Testis (tissue), 3 donors: ENCODE results near the gene ARL6IP6. TPM values are rescaled to one million over a fixed set of nuclear protein-coding genes. Genes with fewer than 3 reads are reported as not detected.
"Not testable (repeated sequence)": the region's sequence is repeated elsewhere in the genome, so short reads cannot be mapped to it uniquely, and the experiment has no call there.

Source experiments
- DNase-seq: peaks from one replicate; pipeline ENCODE4 v3.0.0-alpha.2; 2019
- H3K27ac ChIP-seq, 2 donors: fragments of 200-600 bp; sonication (generic); one replicate each; pipeline ENCODE4 v1.5.1; 2019
- H3K27me3 ChIP-seq: fragments of 200-600 bp; sonication (generic); one replicate; pipeline ENCODE4 v1.5.1; 2019
- H3K36me3 ChIP-seq: fragments of 200-600 bp; sonication (generic); one replicate; pipeline ENCODE4 v1.5.1; 2017; ENCODE audit warnings: low read depth; ENCODE audit errors: missing control alignments
- H3K4me1 ChIP-seq: fragments of 200-600 bp; sonication (generic); one replicate; pipeline ENCODE4 v1.5.1; 2019
- H3K4me3 ChIP-seq, 2 donors: fragments of 200-600 bp; sonication (generic); one replicate each; pipeline ENCODE4 v1.5.1; 2017 to 2019
- H3K9me3 ChIP-seq: fragments of 200-600 bp; sonication (generic); one replicate; pipeline ENCODE4 v1.5.1; 2017
- CTCF ChIP-seq, 3 experiments: fragments of 450-650 bp in 2 of 3; fragments of 200-600 bp in 1 of 3; sonication (generic) in 1 of 3; IDR thresholded peaks; one replicate each; pipeline ENCODE4 v1.5.1; 2016 to 2019; ENCODE audit warnings: antibody characterized with exemption in 3 of 3, mild to moderate bottlenecking in 2 of 3, moderate library complexity in 1 of 3
- POLR2A ChIP-seq: fragments of 450-650 bp; IDR thresholded peaks from one replicate; pipeline ENCODE4 v1.6.1; 2017; ENCODE audit warnings: antibody characterized with exemption, mild to moderate bottlenecking, moderate library complexity
- WGBS, 2 donors: methylation state at CpG; one replicate each; pipeline ENCODE4 v1.1.5; 2018; 5-methylcytosine and 5-hydroxymethylcytosine counted together
- intact Hi-C: fragments of 100-400 bp; cut with DNase I; formaldehyde crosslinking; loops from one replicate; pipeline ENCODE4 v1.15.1; 2023; ENCODE audit warnings: low total_unique reads
- polyA plus RNA-seq: library from polyadenylated mRNA; stranded (reverse); fragments of 350-450 nt; fragmentation: Illumina TruSeq; extraction: RNeasy Lipid Tissue Mini Kit (QIAGEN cat#74804); gene quantifications from one replicate; pipeline ENCODE4 v1.2.3, GENCODE V29; 2014; ENCODE audit warnings: low read depth, low replicate concordance; ENCODE audit not compliant: insufficient read depth
- total RNA-seq, 2 donors: library from RNA; depleted of rRNA; stranded (reverse); fragments of >200 nt; gene quantifications; one replicate each; pipeline ENCODE4 v1.2.3, GENCODE V29; 2016

Gene ARL6IP6
- total and polyA plus RNA-seq, 3 donors from 2014 or later, result 27.8 to 42.0 (median 42.0) TPM

- no peak for DNase-seq
- 61 to 66% methylated on average over 3 of the region's 3 CpGs for WGBS, 2 donors
- intact Hi-C loops, result no loop called here
- no peaks in the 10 kb centered on the region for H3K4me1 ChIP-seq
- no peaks in the 10 kb centered on the region for H3K9me3 ChIP-seq
- H3K27me3 ChIP-seq, result no peaks in the 10 kb centered on the region
- H3K4me3 ChIP-seq, result no peak overlapping the region
- no peak for TF ChIP-seq POLR2A
- TF ChIP-seq CTCF (IDR thresholded peaks at IDR 0.05), result peak in 1 of 3 experiments; percentile 47
- H3K36me3 ChIP-seq, result no peaks in the 10 kb centered on the region
- no peak overlapping the region for H3K27ac ChIP-seq
These were observed 24.6 kb downstream of the ARL6IP6 start for GRCh38 chr2:152743002-152743401.

GRCh38 chr2:152747751-152748150 lies 29.3 kb downstream of the ARL6IP6 start:
- H3K27me3 ChIP-seq, H3K4me3 ChIP-seq, H3K36me3 ChIP-seq, H3K9me3 ChIP-seq, DNase-seq, H3K4me1 ChIP-seq, intact Hi-C loops: not testable (repeated sequence)
- 82 to 83% methylated on average over 4 of the region's 4 CpGs for WGBS, 2 donors
- peak overlapping the region in 1 of 2 donors; percentile 34 for H3K27ac ChIP-seq

GRCh38 chr2:152755029-152755428 lies 36.6 kb downstream of the ARL6IP6 start:
- peak in 1 of 3 experiments; percentile 23 for TF ChIP-seq CTCF (IDR thresholded peaks at IDR 0.05)
- TF ChIP-seq POLR2A, result no peak
- intact Hi-C loops, result no loop called here
- no peaks in the 10 kb centered on the region for H3K9me3 ChIP-seq
- WGBS, 2 donors, result 78 to 81% methylated on average over 13 of the region's 13 CpGs
- no peak overlapping the region for H3K27ac ChIP-seq
- no peaks in the 10 kb centered on the region for H3K36me3 ChIP-seq
- DNase-seq, result peak; percentile 35
- H3K4me1 ChIP-seq, result no peaks in the 10 kb centered on the region
- H3K4me3 ChIP-seq, result no peak overlapping the region
- H3K27me3 ChIP-seq, result no peaks in the 10 kb centered on the region

- Histone ChIP-seq H3K27me3 (no peaks in the 10 kb centered on the region), H3K4me1 (no peaks in the 10 kb centered on the region), H3K4me3 (no peak overlapping the region), H3K9me3 (no peaks in the 10 kb centered on the region), H3K27ac (no peak overlapping the region), H3K36me3 (no peaks in the 10 kb centered on the region)
- no peak for DNase-seq
- intact Hi-C loops, result no loop called here
- WGBS, 2 donors, result 93 to 95% methylated on average over 6 of the region's 6 CpGs
- no peak for TF ChIP-seq POLR2A
- TF ChIP-seq CTCF (IDR thresholded peaks at IDR 0.05), result no peak
These were observed 41.1 kb downstream of the ARL6IP6 start for GRCh38 chr2:152759290-152760072.

- DNase-seq, result no peak
- Histone ChIP-seq H3K4me1 (no peaks in the 10 kb centered on the region), H3K36me3 (no peaks in the 10 kb centered on the region), H3K9me3 (no peaks in the 10 kb centered on the region), H3K27me3 (no peaks in the 10 kb centered on the region), H3K27ac (no peak overlapping the region), H3K4me3 (no peak overlapping the region)
- TF ChIP-seq CTCF (IDR thresholded peaks at IDR 0.05), result no peak
- no peak for TF ChIP-seq POLR2A
- 44 to 70% methylated on average over 4 of the region's 4 CpGs for WGBS, 2 donors
- intact Hi-C loops, result no loop called here
These were observed 42.8 kb downstream of the ARL6IP6 start for GRCh38 chr2:152761214-152761613.
